Measurements from ENCODE around the gene BMP2K. TPM values are rescaled to one million over a fixed set of nuclear protein-coding genes. Genes with fewer than 3 reads are reported as not detected.

The BMP2K gene
- total and polyA plus RNA-seq, 8 donors: 4.7 to 68.7 (median 17.0) TPM

GRCh38 chr4:78889955-78890354 lies 113.8 kb downstream of the BMP2K start:
- H3K27ac ChIP-seq: no peak overlapping the region
- no peaks in the 10 kb centered on the region for H3K9me3 ChIP-seq
- no peak for DNase-seq
- TF ChIP-seq EP300 (IDR thresholded peaks at IDR 0.05) (no peak), POLR2AphosphoS5 (IDR thresholded peaks at IDR 0.05) (no peak), POLR2A (IDR thresholded peaks at IDR 0.05) (no peak), CTCF (IDR thresholded peaks at IDR 0.05) (no peak)
- H3K36me3 ChIP-seq: peaks cover 9 to 47% (median 46%) of the 10 kb centered on the region in 4 donors
- H3K27me3 ChIP-seq: no peaks in the 10 kb centered on the region
- intact Hi-C loops (cut with DNase I; ENCODE audit: low total_unique reads): no loop called here
- no peak overlapping the region for H3K4me3 ChIP-seq
- no peaks in the 10 kb centered on the region for H3K4me1 ChIP-seq

- no peaks in the 10 kb centered on the region for H3K9me3 ChIP-seq
- no peak overlapping the region for H3K27ac ChIP-seq
- no peak for DNase-seq
- TF ChIP-seq EP300 (IDR thresholded peaks at IDR 0.05): no peak
- no peak for TF ChIP-seq POLR2AphosphoS5 (IDR thresholded peaks at IDR 0.05)
- TF ChIP-seq CTCF (IDR thresholded peaks at IDR 0.05): no peak
- TF ChIP-seq POLR2A (IDR thresholded peaks at IDR 0.05): no peak
- intact Hi-C loops (cut with DNase I; ENCODE audit: low total_unique reads): no loop called here
- no peaks in the 10 kb centered on the region for H3K27me3 ChIP-seq
- H3K36me3 ChIP-seq: peaks cover 0 to 13% (median 10%) of the 10 kb centered on the region in 4 donors
- H3K4me3 ChIP-seq: no peak overlapping the region
- peaks cover 0 to 7% (median 0%) of the 10 kb centered on the region in 4 donors for H3K4me1 ChIP-seq
Measured at GRCh38 chr4:78899302-78899701, 123.2 kb downstream of the BMP2K start.

GRCh38 chr4:78901882-78902281 lies 125.7 kb downstream of the BMP2K start:
- WGBS, 5 donors: 25 to 47% (median 34%) methylated on average over 2 of the region's 2 CpGs
- Histone ChIP-seq H3K4me3 (no peak overlapping the region), H3K36me3 (no peaks in the 10 kb centered on the region), H3K9me3 (no peaks in the 10 kb centered on the region), H3K27ac (no peak overlapping the region), H3K27me3 (no peaks in the 10 kb centered on the region), H3K4me1 (peaks cover 0 to 7% (median 0%) of the 10 kb centered on the region in 4 donors)
- TF ChIP-seq CTCF (IDR thresholded peaks at IDR 0.05) (no peak), POLR2AphosphoS5 (IDR thresholded peaks at IDR 0.05) (no peak), POLR2A (IDR thresholded peaks at IDR 0.05) (no peak), EP300 (IDR thresholded peaks at IDR 0.05) (no peak)
- no peak for DNase-seq
- intact Hi-C loops (cut with DNase I; ENCODE audit: low total_unique reads): no loop called here

GRCh38 chr4:78902298-78902697 lies 126.1 kb downstream of the BMP2K start:
- TF ChIP-seq POLR2A (IDR thresholded peaks at IDR 0.05) (no peak), CTCF (IDR thresholded peaks at IDR 0.05) (no peak), EP300 (IDR thresholded peaks at IDR 0.05) (no peak), POLR2AphosphoS5 (IDR thresholded peaks at IDR 0.05) (no peak)
- DNase-seq: no peak
- Histone ChIP-seq H3K9me3 (no peaks in the 10 kb centered on the region), H3K27me3 (no peaks in the 10 kb centered on the region), H3K4me1 (peaks cover 0 to 7% (median 0%) of the 10 kb centered on the region in 4 donors), H3K36me3 (no peaks in the 10 kb centered on the region), H3K27ac (no peak overlapping the region), H3K4me3 (no peak overlapping the region)
- WGBS, 5 donors: 71 to 95% (median 92%) methylated on average over 1 of the region's 1 CpG
- intact Hi-C loops (cut with DNase I; ENCODE audit: low total_unique reads): no loop called here

All from stomach (tissue), 9 donors.